A673 (cell line): ENCODE measurements around the gene TNRC6A. TPM values are rescaled to one million over a fixed set of nuclear protein-coding genes. Genes with fewer than 3 reads are reported as not detected.

Source experiments
- BruUV-seq: library from RNA; stranded (reverse); fragments of 400-500 nt; replicated peaks from 2 replicates; lab custom pipeline; 2021; lab: Mats Ljungman, UMichigan
- CTCF ChIA-PET: fragments of 300-600 bp; sonication (Branson Sonifier 250); formaldehyde crosslinking; loops from one replicate; lab custom pipeline; 2022; ENCODE audit warnings: antibody characterized with exemption; lab: Charles Lee
- POLR2A ChIA-PET: fragments of 300-600 bp; sonication (Branson Sonifier 250); formaldehyde crosslinking; loops from one replicate; lab custom pipeline; 2022; ENCODE audit warnings: antibody characterized with exemption; ENCODE audit not compliant: low non-redundant PET; lab: Charles Lee
- DNase-seq: peaks from one replicate; pipeline ENCODE4 v3.0.0-alpha.2; 2015; ENCODE audit warnings: low spot score
- H3K27ac ChIP-seq: fragments of 200-600 bp; sonication (generic); 2 replicates; pipeline ENCODE4 v1.5.1; 2016; ENCODE audit warnings: mixed run types, low read depth, mild to moderate bottlenecking, mixed read lengths, antibody characterized with exemption, low read length; ENCODE audit not compliant: poor library complexity, severe bottlenecking
- H3K27me3 ChIP-seq: fragments of 200-600 bp; sonication (generic); replicated peaks from 2 replicates; pipeline ENCODE4 v1.6.1; 2017; ENCODE audit warnings: mixed run types, low read depth, mild to moderate bottlenecking, mixed read lengths, antibody characterized with exemption, low read length; ENCODE audit not compliant: insufficient read depth, poor library complexity
- H3K36me3 ChIP-seq: fragments of 200-600 bp; sonication (generic); 2 replicates; pipeline ENCODE4 v1.6.1; 2016; ENCODE audit warnings: mixed run types, mild to moderate bottlenecking, mixed read lengths, antibody characterized with exemption, low read length; ENCODE audit not compliant: insufficient read depth, poor library complexity, severe bottlenecking
- H3K4me1 ChIP-seq: fragments of 200-600 bp; sonication (generic); 2 replicates; pipeline ENCODE4 v1.6.1; 2017; ENCODE audit warnings: mixed run types, mild to moderate bottlenecking, mixed read lengths, antibody characterized with exemption, low read length; ENCODE audit not compliant: insufficient read depth, poor library complexity, severe bottlenecking
- H3K4me3 ChIP-seq: fragments of 200-600 bp; sonication (generic); 2 replicates; pipeline ENCODE4 v1.5.1; 2016; ENCODE audit warnings: low read depth, mixed run types, mild to moderate bottlenecking, mixed read lengths, low read length; ENCODE audit not compliant: poor library complexity, severe bottlenecking
- H3K9me3 ChIP-seq: fragments of 200-600 bp; sonication (generic); 2 replicates; pipeline ENCODE4 v1.6.1; 2016; ENCODE audit warnings: mixed run types, low read depth, mild to moderate bottlenecking, mixed read lengths, antibody characterized with exemption, low read length; ENCODE audit not compliant: poor library complexity, severe bottlenecking
- CTCF ChIP-seq: fragments of 300-800, 200-600 bp; sonication (generic); conservative IDR thresholded peaks from 2 replicates; pipeline ENCODE4 v1.5.1; 2017; ENCODE audit warnings: low read depth, mild to moderate bottlenecking, antibody characterized with exemption, low read length, moderate library complexity, mixed read lengths
- EZH2 ChIP-seq: fragments of 200-600 bp; sonication (generic); IDR thresholded peaks from 2 replicates; pipeline ENCODE4 v1.6.1; 2017; ENCODE audit warnings: borderline replicate concordance, low read depth, mild to moderate bottlenecking, mixed read lengths, antibody characterized with exemption, low read length; ENCODE audit not compliant: poor library complexity, severe bottlenecking
- intact Hi-C: fragments of 100-400 bp; cut with micrococcal nuclease; formaldehyde crosslinking; loops from one replicate; pipeline ENCODE4 v1.10.0; 2022; ENCODE audit not compliant: unreplicated experiment
- total RNA-seq: library from RNA; stranded (reverse); gene quantifications from 2 replicates; pipeline ENCODE4 v1.2.3, GENCODE V29; 2021

TNRC6A gene
- total RNA-seq, 1 experiment from 2014 or later = 90.8 TPM

- TF ChIP-seq CTCF (no peak), EZH2 (no peak)
- no peaks in the 10 kb centered on the region for H3K9me3 ChIP-seq
- POLR2A ChIA-PET = no interaction called here
- H3K4me3 ChIP-seq = no peak overlapping the region
- H3K27ac ChIP-seq = no peak overlapping the region
- intact Hi-C loops = no loop called here
- no peaks in the 10 kb centered on the region for H3K27me3 ChIP-seq
- H3K36me3 ChIP-seq = no peaks in the 10 kb centered on the region
- CTCF ChIA-PET = no interaction called here
- DNase-seq = no peak
- no TSS peak for BruUV-seq
- H3K4me1 ChIP-seq = peaks cover 7% of the 10 kb centered on the region
These were observed 122.2 kb downstream of the TNRC6A start for GRCh38 chr16:24851700-24852099.

- H3K4me3 ChIP-seq = no peak overlapping the region
These were observed 122.8 kb downstream of the TNRC6A start for GRCh38 chr16:24852281-24852721.

GRCh38 chr16:24853169-24853824 is 123.8 kb downstream of the TNRC6A start:
- intact Hi-C loops = no loop called here
- BruUV-seq = no TSS peak
- ChIA-PET CTCF (no interaction called here), POLR2A (no interaction called here)
- H3K9me3 ChIP-seq = no peaks in the 10 kb centered on the region
- no peak overlapping the region for H3K27ac ChIP-seq
- TF ChIP-seq CTCF (no peak), EZH2 (no peak)
- H3K36me3 ChIP-seq = no peaks in the 10 kb centered on the region
- H3K27me3 ChIP-seq = no peaks in the 10 kb centered on the region
- no peak overlapping the region for H3K4me3 ChIP-seq
- no peak for DNase-seq
- H3K4me1 ChIP-seq = peaks cover 7% of the 10 kb centered on the region

More at GRCh38 chr16:24852281-24852721, 122.8 kb downstream of the TNRC6A start:
- Histone ChIP-seq H3K36me3 (no peaks in the 10 kb centered on the region), H3K4me1 (peaks cover 7% of the 10 kb centered on the region), H3K27me3 (no peaks in the 10 kb centered on the region), H3K27ac (no peak overlapping the region), H3K9me3 (no peaks in the 10 kb centered on the region)
- ChIA-PET CTCF (no interaction called here), POLR2A (no interaction called here)
- no peak for DNase-seq
- TF ChIP-seq EZH2 (no peak), CTCF (no peak)
- no TSS peak for BruUV-seq
- intact Hi-C loops = no loop called here
